Activated CD4-positive, alpha-beta T cell treated with anti-CD3 and anti-CD28 coated beads, Interleukin-2, amount 50 U/mL, for 24 hours (primary cell): ENCODE measurements around the gene SMIM38.

Experiments used
- DNase-seq, 2 donors: peaks; one replicate each; pipeline ENCODE4 v3.0.0-alpha.2; 2020; ENCODE audit warnings: low read depth in 1 of 2, low spot score in 1 of 2

SMIM38 gene

GRCh38 chr11:69178819-69179482, 23.2 kb downstream of the SMIM38 start:
- DNase-seq, result no peak

DNA sequence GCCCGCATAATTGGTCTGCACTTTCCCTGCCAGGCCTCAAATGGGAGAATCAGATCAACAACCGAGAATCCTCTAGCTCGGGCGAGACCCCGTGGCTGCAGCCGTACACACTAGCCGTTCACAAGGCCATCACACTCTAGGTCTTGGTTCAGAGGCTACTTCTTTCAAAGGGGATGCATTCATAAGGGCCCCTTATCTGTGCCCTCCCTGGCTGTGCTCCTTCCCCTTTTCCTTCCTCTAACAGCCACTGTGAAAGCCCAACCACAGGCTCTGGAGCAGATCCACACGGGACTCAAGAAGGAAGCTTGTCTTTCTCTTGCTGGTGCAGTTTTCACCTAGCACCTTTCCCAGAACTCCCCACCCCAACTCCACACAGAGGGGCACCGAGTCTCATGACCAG, 24.5 kb downstream of the SMIM38 start:
- no peak for DNase-seq

DNA sequence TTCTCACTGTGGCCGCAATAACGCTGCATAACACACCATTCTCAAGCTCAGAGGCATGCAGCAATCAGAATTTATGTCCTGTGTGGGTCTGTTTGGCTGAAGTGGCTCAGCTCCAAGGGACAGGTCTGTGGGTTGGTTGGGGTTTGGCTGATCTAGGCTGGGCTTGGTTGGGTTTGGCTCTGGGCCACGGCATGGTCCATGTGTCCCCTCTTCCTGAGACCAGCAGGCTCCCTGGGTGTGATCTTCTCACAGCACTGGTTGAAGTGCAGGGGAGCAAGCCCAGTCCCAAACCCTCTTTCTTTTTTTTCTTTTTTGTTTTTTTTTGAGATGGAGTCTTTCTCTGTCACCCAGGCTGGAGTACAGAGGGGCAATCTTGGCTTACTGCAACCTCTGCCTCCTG, 25.0 kb downstream of the SMIM38 start:
- no peak for DNase-seq

DNA sequence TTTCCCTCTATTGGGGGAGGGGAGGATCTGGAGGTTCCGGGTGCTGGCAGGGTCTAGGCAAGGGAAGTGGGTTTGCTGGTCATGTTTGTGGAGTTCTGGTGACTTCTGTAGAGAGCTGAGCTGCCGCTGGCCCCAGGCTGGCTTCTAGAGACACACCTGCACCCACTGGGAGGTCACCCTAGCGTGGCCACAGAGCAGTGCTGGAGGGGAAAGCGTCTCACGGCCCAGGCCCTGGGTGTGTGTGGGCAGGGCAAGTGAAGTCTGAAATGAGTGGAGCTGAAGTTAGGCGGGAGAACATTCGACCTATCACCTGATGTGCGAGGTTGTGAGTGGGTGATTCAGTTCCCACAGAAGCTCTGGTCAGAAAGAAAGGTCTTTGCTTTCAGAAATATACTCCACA, 27.9 kb downstream of the SMIM38 start:
- DNase-seq, result no peak

- DNase-seq, result no peak
Observed at GRCh38 chr11:69186316-69187260, 30.9 kb downstream of the SMIM38 start.

- no peak for DNase-seq
Observed at GRCh38 chr11:69187540-69188065, 31.9 kb downstream of the SMIM38 start.

GRCh38 chr11:69189059-69189458, 33.3 kb downstream of the SMIM38 start:
- no peak for DNase-seq

GRCh38 chr11:69190796-69191536, 35.2 kb downstream of the SMIM38 start:
- DNase-seq, result no peak

DNA sequence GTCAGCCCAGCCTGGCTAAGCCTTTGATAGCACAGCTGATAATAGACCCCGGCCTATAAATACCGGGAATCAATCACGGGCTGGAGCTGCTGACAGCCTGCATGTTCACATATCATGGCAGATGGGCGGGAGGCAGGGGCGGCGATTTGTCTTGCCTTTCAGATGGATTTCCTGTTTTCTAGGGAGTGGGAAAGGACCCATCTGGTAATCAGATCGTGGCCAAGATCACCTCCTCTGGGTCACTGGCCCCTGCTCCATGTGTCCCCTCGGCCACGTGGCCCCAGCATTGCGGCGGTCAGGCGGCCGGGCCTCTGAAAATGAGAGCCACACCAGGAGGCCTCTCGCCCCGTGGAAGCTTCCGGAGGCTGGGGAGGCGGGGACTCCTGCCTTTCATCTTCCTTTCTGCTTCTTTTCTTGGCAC, 36.6 kb downstream of the SMIM38 start:
- DNase-seq, result no peak

- DNase-seq, result no peak
Observed at GRCh38 chr11:69193151-69193550, 37.4 kb downstream of the SMIM38 start.

GRCh38 chr11:69193629-69194028, 37.9 kb downstream of the SMIM38 start:
- no peak for DNase-seq

GRCh38 chr11:69194396-69194795, 38.7 kb downstream of the SMIM38 start:
- no peak for DNase-seq

DNA sequence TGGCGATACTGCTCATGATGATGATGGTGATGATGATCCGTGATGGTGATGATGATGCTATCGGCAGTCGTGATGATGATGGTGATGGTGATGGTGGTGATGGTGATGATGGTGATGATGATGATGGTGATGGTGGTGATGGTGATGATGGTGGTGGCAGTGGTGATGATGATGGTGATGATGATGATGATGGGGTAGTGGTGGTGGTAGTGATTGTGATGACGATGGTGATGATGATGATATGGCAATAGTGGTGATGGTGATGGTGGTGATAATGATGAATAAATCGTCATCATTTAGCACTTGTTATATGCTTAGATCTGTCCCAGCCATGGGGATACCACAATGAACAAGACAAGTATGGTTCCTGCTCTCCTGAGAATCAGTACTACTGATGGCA, 39.2 kb downstream of the SMIM38 start:
- no peak for DNase-seq

DNA sequence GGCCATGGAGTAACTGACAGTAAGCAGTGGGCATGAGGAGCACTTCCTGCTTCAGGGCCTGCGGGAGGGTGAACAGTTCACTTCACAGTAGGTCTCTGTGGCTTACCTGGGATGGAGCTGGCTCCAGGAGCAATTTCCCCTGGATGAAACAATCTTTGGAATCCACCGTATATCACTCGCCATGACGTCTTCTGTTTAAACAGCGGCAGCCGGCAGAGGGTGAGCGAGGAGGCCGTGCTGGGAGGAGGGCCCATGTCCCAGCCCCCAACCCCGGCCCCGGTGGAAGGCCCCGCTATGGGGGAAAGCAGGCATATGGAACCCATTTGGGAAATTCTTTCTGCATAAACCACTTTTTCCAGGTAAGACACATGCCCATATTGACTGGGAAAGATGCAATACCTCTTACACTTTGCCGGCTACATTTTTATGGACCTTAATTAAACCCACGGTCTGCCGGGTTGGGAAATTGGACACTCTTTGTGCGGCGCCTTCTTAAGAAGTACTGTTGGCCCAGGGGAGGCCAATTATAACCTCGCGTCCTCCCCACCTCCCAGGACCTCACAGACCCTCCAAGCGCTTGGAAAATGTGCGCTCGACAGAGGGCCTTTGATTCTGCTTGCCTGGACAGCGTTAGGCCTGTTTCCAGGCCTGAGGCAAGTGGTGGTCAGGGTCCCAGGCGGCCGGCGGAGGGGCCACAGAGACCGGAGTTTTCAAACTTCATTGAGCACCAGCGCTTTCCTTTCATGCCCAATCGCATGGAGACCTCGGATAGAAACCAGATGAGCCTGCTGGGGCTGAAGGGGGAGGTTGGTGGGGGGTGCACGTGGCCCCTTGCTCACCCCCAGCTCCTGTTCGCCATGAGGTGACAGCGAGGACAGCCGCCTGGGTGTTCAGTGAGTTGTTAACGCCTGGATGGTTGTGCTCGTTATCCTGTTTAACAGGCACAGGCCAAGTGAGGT, 40.4 kb downstream of the SMIM38 start:
- no peak for DNase-seq

- DNase-seq, result no peak
Observed at GRCh38 chr11:69196783-69197169, 41.0 kb downstream of the SMIM38 start.

DNA sequence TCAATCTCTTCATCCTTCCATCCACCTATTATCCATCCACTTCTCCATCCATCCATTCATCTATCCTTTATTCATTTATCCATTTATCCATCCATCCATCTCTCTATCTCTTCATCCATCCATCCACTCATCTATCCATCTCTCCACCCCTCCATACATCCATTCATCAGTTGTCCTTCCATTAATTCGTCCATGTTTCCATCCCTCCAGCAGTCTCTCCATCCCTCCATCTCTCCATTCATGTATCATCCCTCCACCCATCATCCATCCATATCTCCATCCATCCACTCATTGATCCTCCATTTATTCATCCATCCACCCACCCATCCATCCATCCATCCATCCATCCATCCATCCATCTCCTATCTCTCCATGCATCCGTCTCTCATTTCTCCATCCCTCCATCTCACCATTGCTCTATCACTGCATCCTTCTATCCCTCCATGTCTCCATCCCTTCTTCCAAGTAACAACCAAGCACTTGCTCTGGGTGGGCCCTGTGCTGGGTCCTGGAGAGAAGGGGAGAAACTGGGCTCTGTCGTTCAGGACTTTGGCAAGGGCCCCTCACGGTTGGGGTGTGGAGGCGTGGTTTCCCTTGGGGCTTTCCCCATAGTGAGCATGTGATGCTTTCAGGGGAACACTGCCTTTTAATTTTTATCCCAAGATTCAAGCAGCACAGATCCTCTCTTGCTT, 43.3 kb downstream of the SMIM38 start:
- DNase-seq, result no peak

DNA sequence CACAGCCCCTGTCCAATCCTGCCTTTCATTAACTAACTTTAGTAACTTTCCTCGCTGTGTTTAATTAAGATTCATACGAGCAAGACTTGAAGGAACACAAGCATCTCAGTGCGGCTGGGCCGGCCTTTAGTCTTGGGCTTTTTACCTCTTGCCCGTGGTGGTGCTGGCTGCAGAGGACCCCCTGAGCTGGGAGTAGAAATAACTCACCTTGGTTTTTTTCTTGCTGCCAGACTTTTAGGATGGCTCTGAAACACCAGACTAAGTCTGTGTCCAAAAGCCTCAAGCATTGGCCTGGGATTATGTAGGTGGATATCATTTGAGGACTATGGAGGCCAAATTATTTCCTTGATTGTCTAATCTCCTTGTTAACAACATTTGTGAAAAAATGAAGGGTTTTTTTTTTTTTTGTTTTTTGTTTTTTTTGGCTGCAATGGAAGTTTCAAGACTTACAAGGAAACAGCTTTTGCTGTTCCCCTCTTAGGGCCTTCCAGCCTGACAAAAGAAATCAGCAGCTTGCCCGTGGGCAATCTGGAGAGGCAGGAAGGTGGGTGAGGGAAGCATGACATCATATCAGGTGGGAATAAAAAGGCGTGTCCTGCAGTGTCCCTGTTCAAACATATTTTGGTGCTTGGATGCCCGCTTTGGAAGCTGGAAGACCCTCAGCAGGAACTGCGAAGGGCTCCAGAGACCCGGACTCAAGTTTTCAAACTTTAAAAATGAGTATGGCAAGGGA, 44.0 kb downstream of the SMIM38 start:
- DNase-seq, result no peak

GRCh38 chr11:69200331-69201065, 44.8 kb downstream of the SMIM38 start:
- no peak for DNase-seq

- DNase-seq, result no peak
Observed at GRCh38 chr11:69201066-69201365, 45.3 kb downstream of the SMIM38 start.
